Erythroblast (primary cell): ENCODE data around the gene FBXO31.

Experiments used
- GATA1 ChIP-seq: IDR thresholded peaks from 2 replicates; pipeline ENCODE4 v1.6.1; 2011; ENCODE audit warnings: low read depth, mild to moderate bottlenecking, control low read depth, low read length, moderate library complexity
- POLR2A ChIP-seq: IDR thresholded peaks from 2 replicates; pipeline ENCODE4 v1.6.1; 2011; ENCODE audit warnings: mild to moderate bottlenecking, low read length

DNA sequence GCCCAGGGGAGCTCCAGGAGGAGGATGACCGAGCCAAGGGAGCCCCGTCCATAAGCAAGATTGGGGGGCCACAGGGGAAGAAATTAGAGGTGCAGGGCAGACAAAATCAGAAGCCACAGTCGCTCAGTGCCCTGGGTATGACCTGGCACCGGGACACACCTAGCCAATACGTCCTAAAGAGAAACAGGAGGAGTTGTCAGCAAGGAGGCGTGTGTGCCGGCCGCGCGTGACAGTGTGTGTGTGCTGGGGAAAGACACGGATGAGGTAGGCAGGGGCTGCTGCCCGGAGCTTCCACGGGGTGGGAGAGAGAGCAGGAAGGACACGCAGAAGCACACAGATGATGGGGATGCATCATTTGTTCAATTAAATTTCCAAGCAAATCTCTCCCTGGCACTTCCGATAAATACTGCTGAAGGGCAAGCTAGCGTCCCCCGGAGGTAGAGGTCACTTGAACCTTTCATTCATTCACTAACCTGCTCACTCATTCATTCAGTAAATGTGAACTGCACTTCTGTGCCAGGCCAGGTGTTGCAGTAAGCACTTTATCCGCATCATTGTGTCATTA is 104.4 kb downstream of the FBXO31 start:
- TF ChIP-seq POLR2A (no peak), GATA1 (no peak)
